ENCODE measurements around the gene FAM174C.
A peak's percentile ranks its signal among the peaks of the same experiment; 100 is the strongest.

FAM174C gene

GRCh38 chr19:1321539-1321938 lies 46.2 kb downstream of the FAM174C start:
- DNase-seq (ENCODE audit: low read depth in 2 of 2), result no peak

- no peak for DNase-seq (ENCODE audit: low read depth in 2 of 2)
These were observed 47.1 kb downstream of the FAM174C start for GRCh38 chr19:1322198-1322981.

- no peak for DNase-seq (ENCODE audit: low read depth in 2 of 2)
These were observed 49.0 kb downstream of the FAM174C start for GRCh38 chr19:1324249-1324805.

GRCh38 chr19:1324806-1325567 lies 49.7 kb downstream of the FAM174C start:
- peak in 1 of 2 experiments; percentile 4 for DNase-seq (ENCODE audit: low read depth in 2 of 2)

GRCh38 chr19:1325568-1326294 lies 50.4 kb downstream of the FAM174C start:
- DNase-seq (ENCODE audit: low read depth in 2 of 2), result no peak

GRCh38 chr19:1327125-1327524 lies 51.8 kb downstream of the FAM174C start:
- no peak for DNase-seq (ENCODE audit: low read depth in 2 of 2)

Data from stimulated activated CD4-positive, alpha-beta T cell treated with anti-CD3 and anti-CD28 coated beads, Interleukin-12 subunit alpha, Interleukin-12 subunit beta, amount 100 ng/mL, for 24 hours (primary cell).